Mesenchymal stem cell (in vitro differentiated cells and primary cell): ENCODE data around the gene SMC1B.

Source experiments
- DNase-seq: peaks from one replicate; pipeline ENCODE4 v3.0.0-alpha.2; 2013
- H2AFZ ChIP-seq: one replicate; pipeline ENCODE4 v1.6.1; 2013; ENCODE audit warnings: low read depth, mild to moderate bottlenecking, control low read depth, inconsistent platforms, low read length, moderate library complexity
- H2AK5ac ChIP-seq: 2 replicates; pipeline ENCODE4 v1.6.1; 2013; ENCODE audit warnings: low read length, moderate library complexity, mild to moderate bottlenecking, inconsistent platforms; ENCODE audit not compliant: severe bottlenecking
- H2BK120ac ChIP-seq: one replicate; pipeline ENCODE4 v1.6.1; 2013; ENCODE audit warnings: low read depth, mild to moderate bottlenecking, inconsistent platforms, low read length, moderate library complexity
- H2BK12ac ChIP-seq, 2 experiments: one replicate each; pipeline ENCODE4 v1.6.1; 2013; ENCODE audit warnings: inconsistent platforms in 2 of 2, low read length in 2 of 2, mild to moderate bottlenecking in 2 of 2, moderate library complexity in 2 of 2, control low read depth in 1 of 2
- H2BK15ac ChIP-seq: one replicate; pipeline ENCODE4 v1.6.1; 2013; ENCODE audit warnings: mild to moderate bottlenecking, low read depth, inconsistent platforms; ENCODE audit not compliant: poor library complexity, severe bottlenecking
- H2BK5ac ChIP-seq: 2 replicates; pipeline ENCODE4 v1.6.1; 2013; ENCODE audit warnings: low read depth, mild to moderate bottlenecking, low read length, control low read depth, inconsistent platforms; ENCODE audit not compliant: poor library complexity, severe bottlenecking
- H3K14ac ChIP-seq, 2 experiments: one replicate each; pipeline ENCODE4 v1.6.1; 2013; ENCODE audit warnings: inconsistent platforms in 2 of 2, low read length in 2 of 2, control low read depth in 1 of 2, mild to moderate bottlenecking in 1 of 2, moderate library complexity in 1 of 2
- H3K18ac ChIP-seq, 2 experiments: one replicate each; pipeline ENCODE4 v1.6.1; 2013; ENCODE audit warnings: inconsistent platforms in 2 of 2, low read length in 2 of 2, control low read depth in 1 of 2, low read depth in 1 of 2, mild to moderate bottlenecking in 1 of 2
- H3K23ac ChIP-seq, 2 experiments: one replicate each; pipeline ENCODE4 v1.6.1; 2013; ENCODE audit warnings: inconsistent platforms in 2 of 2, low read length in 2 of 2, mild to moderate bottlenecking in 2 of 2, moderate library complexity in 2 of 2, control low read depth in 1 of 2
- H3K27ac ChIP-seq: 2 replicates; pipeline ENCODE4 v1.5.1; 2013; ENCODE audit warnings: mild to moderate bottlenecking, moderate library complexity, low read length, control low read depth, inconsistent platforms; ENCODE audit not compliant: poor library complexity, severe bottlenecking
- H3K27me3 ChIP-seq, 2 experiments: 2 replicates each; pipeline versions ENCODE4 v1.6.1 to v1.7.0; 2013; ENCODE audit warnings: low read length in 2 of 2, mild to moderate bottlenecking in 2 of 2, moderate library complexity in 2 of 2, control low read depth in 1 of 2, inconsistent platforms in 1 of 2; ENCODE audit not compliant: control insufficient read depth in 1 of 2, insufficient read depth in 1 of 2
- H3K36me3 ChIP-seq, 2 experiments: 2 replicates each; pipeline versions ENCODE4 v1.6.1 to v1.7.0; 2013; ENCODE audit warnings: low read length in 2 of 2, control low read depth in 1 of 2, inconsistent platforms in 1 of 2, low read depth in 1 of 2, mild to moderate bottlenecking in 1 of 2; ENCODE audit not compliant: insufficient read depth in 2 of 2, control insufficient read depth in 1 of 2
- H3K4ac ChIP-seq, 2 experiments: one replicate each; pipeline ENCODE4 v1.6.1; 2013; ENCODE audit warnings: inconsistent platforms in 2 of 2, low read length in 2 of 2, mild to moderate bottlenecking in 2 of 2, moderate library complexity in 2 of 2, control low read depth in 1 of 2, low read depth in 1 of 2
- H3K4me1 ChIP-seq: 2 replicates; pipeline ENCODE4 v1.6.1; 2013; ENCODE audit warnings: low read depth, low read length, control low read depth; ENCODE audit not compliant: control insufficient read depth, insufficient read depth
- H3K4me2 ChIP-seq: 2 replicates; pipeline ENCODE4 v1.6.1; 2013; ENCODE audit warnings: low read length, mild to moderate bottlenecking, inconsistent platforms; ENCODE audit not compliant: poor library complexity, severe bottlenecking
- H3K4me3 ChIP-seq, 2 experiments: 2 replicates each; pipeline versions ENCODE4 v1.5.1 to v1.7.0; 2013; ENCODE audit warnings: low read length in 2 of 2, mild to moderate bottlenecking in 2 of 2, control low read depth in 1 of 2, low read depth in 1 of 2; ENCODE audit not compliant: insufficient read depth in 1 of 2
- H3K79me1 ChIP-seq: replicated peaks from 2 replicates; pipeline ENCODE4 v1.6.1; 2013; ENCODE audit warnings: mild to moderate bottlenecking, control low read depth, low read length, inconsistent platforms; ENCODE audit not compliant: poor library complexity, severe bottlenecking
- H3K9ac ChIP-seq: 2 replicates; pipeline ENCODE4 v1.7.0; 2013; ENCODE audit warnings: mild to moderate bottlenecking, low read length, moderate library complexity
- H3K9me3 ChIP-seq: 2 replicates; pipeline ENCODE4 v1.7.0; 2013; ENCODE audit warnings: mild to moderate bottlenecking, low read length; ENCODE audit not compliant: control insufficient read depth
- H4K8ac ChIP-seq: one replicate; pipeline ENCODE4 v1.6.1; 2013; ENCODE audit warnings: inconsistent platforms, mild to moderate bottlenecking, low read length, moderate library complexity
- H4K91ac ChIP-seq: one replicate; pipeline ENCODE4 v1.6.1; 2013; ENCODE audit warnings: mild to moderate bottlenecking, low read length, inconsistent platforms
- WGBS: methylation state at CpG from one replicate; pipeline ENCODE4 v1.1.7; 2013; ENCODE audit warnings: mixed read lengths; 5-methylcytosine and 5-hydroxymethylcytosine counted together

The SMC1B gene

DNA sequence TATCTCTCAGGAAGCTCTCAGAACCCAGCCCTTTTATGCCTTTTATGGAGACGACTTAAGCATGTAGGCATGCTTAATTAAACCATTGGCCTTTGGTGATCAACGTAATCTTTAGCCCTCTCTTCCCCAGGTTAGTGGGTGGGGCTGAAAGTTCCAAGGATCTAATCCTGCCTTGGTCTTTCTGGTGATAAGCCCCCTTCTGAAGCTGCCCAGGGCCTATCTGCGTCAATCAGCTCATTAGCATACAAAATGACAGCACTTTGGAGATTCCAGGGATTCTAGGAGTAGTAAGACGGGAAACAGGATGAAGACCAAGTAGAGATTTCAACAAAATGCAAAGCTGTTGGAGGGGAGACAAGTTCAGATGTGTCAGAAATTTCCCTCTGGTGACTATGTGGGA, 100.5 kb downstream of the SMC1B start:
- Histone ChIP-seq H3K27me3 (no peaks in the 10 kb centered on the region), H4K91ac (no peak overlapping the region), H3K4me3 (no peak overlapping the region), H3K9ac (no peak overlapping the region), H2BK15ac (no peak overlapping the region), H4K8ac (no peak overlapping the region), H3K4ac (no peak overlapping the region), H2AK5ac (no peak overlapping the region), H2AFZ (no peak overlapping the region), H3K27ac (no peak overlapping the region), H2BK12ac (no peak overlapping the region), H3K4me2 (no peak overlapping the region), H3K14ac (no peak overlapping the region), H3K9me3 (no peaks in the 10 kb centered on the region), H3K36me3 (peaks cover 0 to 3% of the 10 kb centered on the region in 2 experiments), H3K79me1 (peaks cover 42% of the 10 kb centered on the region), H2BK5ac (no peak overlapping the region), H3K4me1 (peaks cover 18% of the 10 kb centered on the region), H3K18ac (no peak overlapping the region), H2BK120ac (no peak overlapping the region), H3K23ac (no peak overlapping the region)
- WGBS = 78% methylated on average over 4 of the region's 4 CpGs
- no peak for DNase-seq

DNA sequence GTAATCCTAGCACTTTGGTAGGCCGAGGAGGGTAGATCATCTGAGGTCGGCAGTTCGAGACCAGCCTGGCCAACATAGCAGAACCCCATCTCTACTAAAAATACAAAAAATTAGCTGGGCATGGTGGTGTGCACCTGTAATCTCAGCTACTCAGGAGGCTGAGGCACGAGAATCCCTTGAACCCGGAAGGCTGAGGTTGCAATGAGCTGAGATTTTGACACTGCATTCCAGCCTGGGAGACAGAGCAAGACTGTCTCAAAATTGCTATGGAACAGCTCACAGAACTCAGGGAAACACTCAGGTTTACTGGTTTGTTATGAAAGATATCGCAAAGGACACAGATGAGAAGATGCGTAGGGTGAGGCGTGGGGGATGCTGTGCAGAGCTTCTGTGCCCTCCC, 101.0 kb downstream of the SMC1B start:
- H3K14ac ChIP-seq = no peak overlapping the region
- H3K23ac ChIP-seq = no peak overlapping the region
- no peak overlapping the region for H3K18ac ChIP-seq
- no peak overlapping the region for H2BK5ac ChIP-seq
- H3K27me3 ChIP-seq = no peaks in the 10 kb centered on the region
- H3K4me1 ChIP-seq = peaks cover 15% of the 10 kb centered on the region
- H4K8ac ChIP-seq = no peak overlapping the region
- H3K4me2 ChIP-seq = no peak overlapping the region
- no peaks in the 10 kb centered on the region for H3K9me3 ChIP-seq
- WGBS = 95% methylated on average over 8 of the region's 8 CpGs
- H2AFZ ChIP-seq = no peak overlapping the region
- no peak overlapping the region for H4K91ac ChIP-seq
- H2BK120ac ChIP-seq = no peak overlapping the region
- H3K27ac ChIP-seq = no peak overlapping the region
- DNase-seq = no peak
- H3K9ac ChIP-seq = no peak overlapping the region
- no peak overlapping the region for H3K4me3 ChIP-seq
- H3K79me1 ChIP-seq = peaks cover 37% of the 10 kb centered on the region
- H3K4ac ChIP-seq = no peak overlapping the region
- H3K36me3 ChIP-seq = peaks cover 0 to 3% of the 10 kb centered on the region in 2 experiments
- no peak overlapping the region for H2BK12ac ChIP-seq
- H2BK15ac ChIP-seq = no peak overlapping the region
- no peak overlapping the region for H2AK5ac ChIP-seq

DNA sequence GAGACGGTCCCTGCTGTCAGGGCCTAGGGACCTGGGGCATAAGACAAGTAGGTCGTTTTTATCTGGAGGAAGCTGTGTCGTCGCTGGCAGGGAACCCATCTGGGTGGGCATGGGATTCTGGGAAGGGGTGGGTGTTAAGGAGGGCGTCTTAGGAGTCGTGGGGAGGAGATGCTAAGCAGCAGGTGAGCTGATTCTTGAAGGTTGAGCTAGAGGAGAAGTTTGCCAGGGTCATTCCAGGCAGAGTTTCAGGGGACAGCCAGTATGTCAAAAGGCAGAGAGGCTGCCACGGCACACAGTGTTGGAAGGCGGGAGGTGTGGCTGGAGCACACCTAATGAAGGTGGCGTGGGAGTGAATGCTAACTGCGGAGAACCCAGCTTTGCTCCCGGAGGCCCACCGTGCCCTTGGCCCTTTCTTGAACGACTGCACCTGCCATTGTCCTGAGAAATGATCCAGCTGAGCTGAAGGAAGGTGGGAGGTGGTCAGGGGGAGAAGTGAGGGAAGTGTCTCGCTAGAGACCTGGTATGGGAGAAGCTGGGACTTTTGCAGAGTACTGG, 102.3 kb downstream of the SMC1B start:
- Histone ChIP-seq H3K4me2 (peak overlapping the region; percentile 93), H3K27me3 (no peaks in the 10 kb centered on the region), H3K9me3 (no peaks in the 10 kb centered on the region), H3K4me3 (peak overlapping the region in 1 of 2 experiments; percentile 82), H2BK15ac (no peak overlapping the region), H2AK5ac (no peak overlapping the region), H2AFZ (no peak overlapping the region), H4K91ac (no peak overlapping the region), H3K18ac (no peak overlapping the region), H2BK12ac (peak overlapping the region in 1 of 2 experiments; percentile 70), H3K4me1 (peaks cover 15% of the 10 kb centered on the region), H4K8ac (no peak overlapping the region), H3K23ac (peak overlapping the region in 1 of 2 experiments; percentile 32), H3K9ac (peak overlapping the region; percentile 88), H3K27ac (no peak overlapping the region), H3K36me3 (peaks cover 0 to 3% of the 10 kb centered on the region in 2 experiments), H3K79me1 (peaks cover 32% of the 10 kb centered on the region), H2BK120ac (no peak overlapping the region), H3K4ac (no peak overlapping the region), H2BK5ac (no peak overlapping the region), H3K14ac (no peak overlapping the region)
- WGBS = 69% methylated on average over 14 of the region's 14 CpGs
- no peak for DNase-seq

DNA sequence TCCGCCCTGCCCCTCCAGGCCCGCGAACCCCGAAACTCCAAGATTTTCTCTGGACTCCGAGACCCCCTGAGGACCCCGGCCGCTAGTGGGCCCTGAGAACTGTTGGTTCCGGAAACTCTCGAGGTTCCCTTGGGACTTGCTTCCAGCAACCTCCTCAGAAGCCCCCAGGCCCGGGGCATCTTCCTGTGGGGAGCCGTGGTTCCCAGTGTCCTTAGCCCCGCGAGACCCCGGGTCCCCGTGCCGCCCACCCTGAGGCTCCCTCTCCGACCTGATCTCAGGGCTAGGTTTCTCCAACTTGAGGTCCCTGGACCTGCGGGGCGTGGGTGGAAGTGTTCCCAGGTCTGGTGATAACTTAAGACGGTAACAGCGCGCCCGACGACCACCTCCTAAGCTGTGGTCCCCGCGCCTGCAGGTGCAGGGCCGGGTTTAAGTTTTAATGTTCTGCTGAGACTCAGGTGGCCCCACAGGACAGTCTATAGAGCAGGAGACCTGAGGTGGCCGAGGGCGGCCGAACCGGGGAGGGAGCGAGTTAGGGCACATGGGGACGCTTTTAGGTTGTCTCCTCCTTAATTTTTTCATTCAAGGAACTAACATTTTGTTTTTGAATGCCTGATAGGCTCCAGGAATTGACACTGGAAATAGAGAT, 102.9 kb downstream of the SMC1B start:
- peak overlapping the region in 1 of 2 experiments; percentile 39 for H3K14ac ChIP-seq
- no peak overlapping the region for H2BK15ac ChIP-seq
- H3K27me3 ChIP-seq = no peaks in the 10 kb centered on the region
- WGBS = 6% methylated on average over 27 of the region's 33 CpGs
- no peaks in the 10 kb centered on the region for H3K9me3 ChIP-seq
- H2AK5ac ChIP-seq = no peak overlapping the region
- H4K91ac ChIP-seq = no peak overlapping the region
- no peak for DNase-seq
- peak overlapping the region; percentile 56 to 85 for H3K18ac ChIP-seq
- peak overlapping the region in 1 of 2 experiments; percentile 73 for H3K4ac ChIP-seq
- H2BK12ac ChIP-seq = peak overlapping the region in 1 of 2 experiments; percentile 35
- H3K79me1 ChIP-seq = peaks cover 32% of the 10 kb centered on the region
- H4K8ac ChIP-seq = no peak overlapping the region
- H2BK5ac ChIP-seq = no peak overlapping the region
- H3K36me3 ChIP-seq = peaks cover 0 to 3% of the 10 kb centered on the region in 2 experiments
- H3K4me2 ChIP-seq = peak overlapping the region; percentile 93
- peak overlapping the region in 1 of 2 experiments; percentile 85 for H3K23ac ChIP-seq
- peak overlapping the region; percentile 60 for H2AFZ ChIP-seq
- H3K4me3 ChIP-seq = peak overlapping the region; percentile 82 to 90
- peak overlapping the region; percentile 88 for H3K9ac ChIP-seq
- peak overlapping the region; percentile 90 for H2BK120ac ChIP-seq
- peaks cover 15% of the 10 kb centered on the region for H3K4me1 ChIP-seq
- no peak overlapping the region for H3K27ac ChIP-seq
